Testis (tissue), 2 donors: ENCODE data around the gene GLUL.

Experiments
- CTCF ChIP-seq, 3 experiments: fragments of 450-650 bp in 2 of 3; fragments of 200-600 bp in 1 of 3; sonication (generic) in 1 of 3; IDR thresholded peaks; one replicate each; pipeline ENCODE4 v1.5.1; 2016 to 2019; ENCODE audit warnings: antibody characterized with exemption in 3 of 3, mild to moderate bottlenecking in 2 of 3, moderate library complexity in 1 of 3
- POLR2A ChIP-seq: fragments of 450-650 bp; IDR thresholded peaks from one replicate; pipeline ENCODE4 v1.6.1; 2017; ENCODE audit warnings: antibody characterized with exemption, mild to moderate bottlenecking, moderate library complexity

- TF ChIP-seq CTCF (IDR thresholded peaks at IDR 0.05) (no peak), POLR2A (no peak)
Measured at GRCh38 chr1:182332261-182333060, 59.1 kb downstream of the GLUL start.
